Measurements from ENCODE around the gene TMEM179. TPM values are rescaled to one million over a fixed set of nuclear protein-coding genes. Genes with fewer than 3 reads are reported as not detected.

TMEM179 gene
- total and polyA plus RNA-seq, 10 of the 15 experiments (the other 5 are each of a cell fraction or from before 2014, with no cell fraction given) = not detected

DNA sequence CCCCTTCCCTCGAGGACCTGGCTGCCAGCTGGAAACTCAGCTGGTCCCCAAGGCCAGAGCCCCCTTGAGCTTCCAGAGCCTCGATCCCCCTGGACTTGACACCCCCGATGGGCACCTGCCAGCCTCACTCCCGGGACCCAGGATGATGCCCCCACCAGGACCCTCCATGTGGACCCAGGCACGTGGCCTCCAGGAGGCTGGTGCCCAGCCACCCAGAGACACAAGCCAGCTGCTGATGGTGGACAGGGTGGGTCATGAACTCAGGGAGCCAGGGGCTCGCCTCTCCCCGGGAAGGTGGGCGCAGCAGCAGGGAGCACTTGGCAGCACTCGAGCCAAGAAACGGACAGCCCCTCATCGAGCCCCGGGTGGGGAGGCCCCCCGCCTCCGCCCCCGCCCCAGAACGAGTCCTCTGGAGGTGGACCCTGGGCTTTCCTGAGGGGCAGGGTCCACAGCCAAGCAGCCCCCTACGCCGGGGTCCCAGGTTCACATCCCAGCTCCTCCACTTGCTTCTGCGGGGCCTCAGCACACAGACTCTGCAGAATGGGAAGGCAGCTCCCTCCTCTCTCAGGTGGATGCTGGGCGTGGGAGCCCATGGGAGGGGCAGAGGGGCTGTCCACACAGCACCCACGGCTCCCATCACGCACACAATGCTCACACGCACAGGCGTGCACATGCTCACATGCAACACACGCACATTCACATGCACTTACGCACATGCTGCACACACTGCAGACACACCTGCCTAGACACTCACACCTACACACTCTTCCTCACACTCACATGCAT is 12.9 kb downstream of the TMEM179 start:
- Histone ChIP-seq H3K27ac (ENCODE audit: control insufficient read depth, insufficient read depth) (no peak overlapping the region), H3K9me3 (replicated peaks; ENCODE audit: control insufficient read depth, insufficient read depth, low read length) (no peaks in the 10 kb centered on the region), H4K20me1 (ENCODE audit: control insufficient read depth, insufficient read depth) (no peaks in the 10 kb centered on the region), H3K79me2 (ENCODE audit: control insufficient read depth, insufficient read depth, low read length) (no peaks in the 10 kb centered on the region), H3K27me3 (replicated peaks in 1 of 2; ENCODE audit: control insufficient read depth in 2 of 2, insufficient read depth in 2 of 2, low read length in 1 of 2) (no peaks in the 10 kb centered on the region; a peak in 2 of 4 replicates), H3K4me2 (ENCODE audit: control insufficient read depth, insufficient read depth) (no peak overlapping the region), H3K36me3 (ENCODE audit: control insufficient read depth in 2 of 2, insufficient read depth in 2 of 2, low read length in 1 of 2) (no peaks in the 10 kb centered on the region), H3K4me1 (ENCODE audit: control insufficient read depth, insufficient read depth, low read length) (no peaks in the 10 kb centered on the region), H3K9ac (ENCODE audit: control insufficient read depth, insufficient read depth, low read length) (no peak overlapping the region), H2AFZ (ENCODE audit: control insufficient read depth, low read depth, low read length) (no peak overlapping the region), H3K4me3 (no peak overlapping the region)
- in situ Hi-C loops (cut with MboI) (no loop called here), intact Hi-C loops (cut with micrococcal nuclease; ENCODE audit: unreplicated experiment) (no loop called here)
- 12% methylated on average over 26 of the region's 26 CpGs for WGBS (ENCODE audit: insufficient coverage, insufficient replicate concordance, low lambda C conversion rate, missing lambda C conversion rate)
- BruUV-seq (replicated peaks) = no TSS peak
- CTCF ChIA-PET = no interaction called here
- DNase-seq (ENCODE audit: low read depth, low spot score) (no peak), FAIRE-seq (no peak), ATAC-seq (no peak)
- RAD21 ChIA-PET (ENCODE audit: unreplicated experiment) = no interaction called here
- POLR2A ChIA-PET = no interaction called here
- SMC1A ChIA-PET (ENCODE audit: uncharacterized antibody, unreplicated experiment) = no interaction called here
- TF ChIP-seq, protein P1, sequence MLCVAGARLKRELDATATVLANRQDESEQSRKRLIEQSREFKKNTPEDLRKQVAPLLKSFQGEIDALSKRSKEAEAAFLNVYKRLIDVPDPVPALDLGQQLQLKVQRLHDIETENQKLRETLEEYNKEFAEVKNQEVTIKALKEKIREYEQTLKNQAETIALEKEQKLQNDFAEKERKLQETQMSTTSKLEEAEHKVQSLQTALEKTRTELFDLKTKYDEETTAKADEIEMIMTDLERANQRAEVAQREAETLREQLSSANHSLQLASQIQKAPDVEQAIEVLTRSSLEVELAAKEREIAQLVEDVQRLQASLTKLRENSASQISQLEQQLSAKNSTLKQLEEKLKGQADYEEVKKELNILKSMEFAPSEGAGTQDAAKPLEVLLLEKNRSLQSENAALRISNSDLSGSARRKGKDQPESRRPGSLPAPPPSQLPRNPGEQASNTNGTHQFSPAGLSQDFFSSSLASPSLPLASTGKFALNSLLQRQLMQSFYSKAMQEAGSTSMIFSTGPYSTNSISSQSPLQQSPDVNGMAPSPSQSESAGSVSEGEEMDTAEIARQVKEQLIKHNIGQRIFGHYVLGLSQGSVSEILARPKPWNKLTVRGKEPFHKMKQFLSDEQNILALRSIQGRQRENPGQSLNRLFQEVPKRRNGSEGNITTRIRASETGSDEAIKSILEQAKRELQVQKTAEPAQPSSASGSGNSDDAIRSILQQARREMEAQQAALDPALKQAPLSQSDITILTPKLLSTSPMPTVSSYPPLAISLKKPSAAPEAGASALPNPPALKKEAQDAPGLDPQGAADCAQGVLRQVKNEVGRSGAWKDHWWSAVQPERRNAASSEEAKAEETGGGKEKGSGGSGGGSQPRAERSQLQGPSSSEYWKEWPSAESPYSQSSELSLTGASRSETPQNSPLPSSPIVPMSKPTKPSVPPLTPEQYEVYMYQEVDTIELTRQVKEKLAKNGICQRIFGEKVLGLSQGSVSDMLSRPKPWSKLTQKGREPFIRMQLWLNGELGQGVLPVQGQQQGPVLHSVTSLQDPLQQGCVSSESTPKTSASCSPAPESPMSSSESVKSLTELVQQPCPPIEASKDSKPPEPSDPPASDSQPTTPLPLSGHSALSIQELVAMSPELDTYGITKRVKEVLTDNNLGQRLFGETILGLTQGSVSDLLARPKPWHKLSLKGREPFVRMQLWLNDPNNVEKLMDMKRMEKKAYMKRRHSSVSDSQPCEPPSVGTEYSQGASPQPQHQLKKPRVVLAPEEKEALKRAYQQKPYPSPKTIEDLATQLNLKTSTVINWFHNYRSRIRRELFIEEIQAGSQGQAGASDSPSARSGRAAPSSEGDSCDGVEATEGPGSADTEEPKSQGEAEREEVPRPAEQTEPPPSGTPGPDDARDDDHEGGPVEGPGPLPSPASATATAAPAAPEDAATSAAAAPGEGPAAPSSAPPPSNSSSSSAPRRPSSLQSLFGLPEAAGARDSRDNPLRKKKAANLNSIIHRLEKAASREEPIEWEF (IDR thresholded peaks at IDR 0.05; ENCODE audit: insufficient replicate concordance, low read depth, low read length) = no peak
- TF ChIP-seq CBX5 (IDR thresholded peaks at IDR 0.05; ENCODE audit: low read depth) (no peak), CHD4 (IDR thresholded peaks at IDR 0.05) (no peak), ZNF274 (IDR thresholded peaks at IDR 0.05; ENCODE audit: insufficient read depth, insufficient read length) (no peak), CREB1 (IDR thresholded peaks at IDR 0.05; ENCODE audit: low read depth) (no peak), ZNF384 (IDR thresholded peaks at IDR 0.05; ENCODE audit: borderline replicate concordance, low read depth, low read length) (no peak), KAT2A (conservative IDR thresholded peaks at IDR 0.05; ENCODE audit: control insufficient read depth, low read depth, low read length) (no peak), KDM1A (IDR thresholded peaks at IDR 0.05; ENCODE audit: borderline replicate concordance) (no peak), ZSCAN29 (IDR thresholded peaks at IDR 0.05) (no peak), ZNF217 (IDR thresholded peaks at IDR 0.05) (no peak), SP1 (IDR thresholded peaks at IDR 0.05; ENCODE audit: low read depth, low read length) (no peak), NFIC (IDR thresholded peaks at IDR 0.05; ENCODE audit: low read depth, low read length) (no peak)
- TF ChIP-seq, protein P2, sequence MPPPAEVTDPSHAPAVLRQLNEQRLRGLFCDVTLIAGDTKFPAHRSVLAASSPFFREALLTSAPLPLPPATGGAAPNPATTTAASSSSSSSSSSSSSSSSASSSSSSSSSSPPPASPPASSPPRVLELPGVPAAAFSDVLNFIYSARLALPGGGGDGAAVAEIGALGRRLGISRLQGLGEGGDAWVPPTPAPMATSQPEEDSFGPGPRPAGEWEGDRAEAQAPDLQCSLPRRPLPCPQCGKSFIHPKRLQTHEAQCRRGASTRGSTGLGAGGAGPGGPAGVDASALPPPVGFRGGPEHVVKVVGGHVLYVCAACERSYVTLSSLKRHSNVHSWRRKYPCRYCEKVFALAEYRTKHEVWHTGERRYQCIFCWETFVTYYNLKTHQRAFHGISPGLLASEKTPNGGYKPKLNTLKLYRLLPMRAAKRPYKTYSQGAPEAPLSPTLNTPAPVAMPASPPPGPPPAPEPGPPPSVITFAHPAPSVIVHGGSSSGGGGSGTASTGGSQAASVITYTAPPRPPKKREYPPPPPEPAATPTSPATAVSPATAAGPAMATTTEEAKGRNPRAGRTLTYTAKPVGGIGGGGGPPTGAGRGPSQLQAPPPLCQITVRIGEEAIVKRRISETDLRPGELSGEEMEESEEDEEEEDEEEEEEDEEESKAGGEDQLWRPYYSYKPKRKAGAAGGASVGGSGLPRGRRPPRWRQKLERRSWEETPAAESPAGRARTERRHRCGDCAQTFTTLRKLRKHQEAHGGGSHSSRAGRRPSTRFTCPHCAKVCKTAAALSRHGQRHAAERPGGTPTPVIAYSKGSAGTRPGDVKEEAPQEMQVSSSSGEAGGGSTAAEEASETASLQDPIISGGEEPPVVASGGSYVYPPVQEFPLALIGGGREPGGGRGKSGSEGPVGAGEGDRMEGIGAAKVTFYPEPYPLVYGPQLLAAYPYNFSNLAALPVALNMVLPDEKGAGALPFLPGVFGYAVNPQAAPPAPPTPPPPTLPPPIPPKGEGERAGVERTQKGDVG (CRISPR knock-in tag; IDR thresholded peaks at IDR 0.05) = no peak
- TF ChIP-seq, protein P3, sequence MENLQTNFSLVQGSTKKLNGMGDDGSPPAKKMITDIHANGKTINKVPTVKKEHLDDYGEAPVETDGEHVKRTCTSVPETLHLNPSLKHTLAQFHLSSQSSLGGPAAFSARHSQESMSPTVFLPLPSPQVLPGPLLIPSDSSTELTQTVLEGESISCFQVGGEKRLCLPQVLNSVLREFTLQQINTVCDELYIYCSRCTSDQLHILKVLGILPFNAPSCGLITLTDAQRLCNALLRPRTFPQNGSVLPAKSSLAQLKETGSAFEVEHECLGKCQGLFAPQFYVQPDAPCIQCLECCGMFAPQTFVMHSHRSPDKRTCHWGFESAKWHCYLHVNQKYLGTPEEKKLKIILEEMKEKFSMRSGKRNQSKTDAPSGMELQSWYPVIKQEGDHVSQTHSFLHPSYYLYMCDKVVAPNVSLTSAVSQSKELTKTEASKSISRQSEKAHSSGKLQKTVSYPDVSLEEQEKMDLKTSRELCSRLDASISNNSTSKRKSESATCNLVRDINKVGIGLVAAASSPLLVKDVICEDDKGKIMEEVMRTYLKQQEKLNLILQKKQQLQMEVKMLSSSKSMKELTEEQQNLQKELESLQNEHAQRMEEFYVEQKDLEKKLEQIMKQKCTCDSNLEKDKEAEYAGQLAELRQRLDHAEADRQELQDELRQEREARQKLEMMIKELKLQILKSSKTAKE (IDR thresholded peaks at IDR 0.05; ENCODE audit: low read depth, poor library complexity, severe bottlenecking) = no peak
